AG04450 (cell line): ENCODE measurements around the gene HORMAD2. TPM values are rescaled to one million over a fixed set of nuclear protein-coding genes. Genes with fewer than 3 reads are reported as not detected.

ENCODE experiments used
- CTCF ChIA-PET: fragments of 300-600, 350-600 bp; formaldehyde crosslinking; extraction: SDS; loops from one replicate; lab custom pipeline; 2022; ENCODE audit warnings: antibody characterized with exemption, inconsistent platforms; lab: Charles Lee
- POLR2A ChIA-PET: fragments of 350-600 bp; formaldehyde crosslinking; extraction: SDS; loops from one replicate; lab custom pipeline; 2021; ENCODE audit warnings: antibody characterized with exemption, inconsistent platforms; lab: Yijun Ruan, JAX
- DNase-seq: peaks from one replicate; pipeline ENCODE4 v3.0.0-alpha.2; 2011; ENCODE audit warnings: low read depth, low spot score
- H3K27ac ChIP-seq: one replicate; pipeline ENCODE4 v1.5.1; 2012; ENCODE audit warnings: low read depth, low read length, control low read depth
- H3K27me3 ChIP-seq: one replicate; pipeline ENCODE4 v1.6.0; 2012; ENCODE audit warnings: low read length; ENCODE audit not compliant: control insufficient read depth, insufficient read depth
- H3K4me3 ChIP-seq: 2 replicates; pipeline ENCODE4 v1.5.1; 2011; ENCODE audit warnings: mild to moderate bottlenecking, low read depth, low read length, control low read depth
- H3K9me3 ChIP-seq: 2 replicates; pipeline ENCODE4 v1.5.1; 2012; ENCODE audit warnings: low read length; ENCODE audit not compliant: control insufficient read depth, insufficient read depth
- polyA plus RNA-seq: library from polyadenylated mRNA; depleted of rRNA; stranded (reverse); fragments of >200 nt; gene quantifications from 2 replicates; pipeline ENCODE4 v1.2.3, GENCODE V29; 2011
- TF ChIP-seq, protein P1 (sequence below): IDR thresholded peaks from 2 replicates; pipeline ENCODE4 v1.5.1; 2011; ENCODE audit warnings: low read depth, low read length, control low read depth, inconsistent platforms

The HORMAD2 gene
- polyA plus RNA-seq, 1 experiment, result not detected

DNA sequence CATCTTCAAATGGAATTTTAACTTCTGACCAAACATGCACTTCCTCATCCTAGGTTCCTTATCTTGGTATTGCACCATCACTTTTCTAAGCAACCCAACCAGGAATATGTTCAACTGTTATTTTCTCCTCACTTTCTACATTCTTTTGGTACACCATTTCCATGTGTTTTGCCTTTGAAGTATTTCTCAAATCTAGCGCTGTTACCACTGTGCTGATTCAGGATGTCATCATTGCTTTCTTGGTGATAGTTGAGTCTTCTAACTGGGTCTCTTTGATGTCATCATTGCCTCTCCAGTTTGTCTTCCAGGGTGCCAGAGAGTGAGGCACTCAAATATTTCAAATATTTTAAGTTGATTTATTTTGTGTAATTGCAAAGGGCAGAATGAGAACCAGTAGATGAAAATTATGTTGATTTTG, 47.5 kb downstream of the HORMAD2 start:
- Histone ChIP-seq H3K27me3 (no peaks in the 10 kb centered on the region), H3K27ac (no peak overlapping the region), H3K9me3 (no peaks in the 10 kb centered on the region), H3K4me3 (no peak overlapping the region)
- POLR2A ChIA-PET, result no interaction called here
- peak; percentile 29 for DNase-seq
- TF ChIP-seq, protein P1, sequence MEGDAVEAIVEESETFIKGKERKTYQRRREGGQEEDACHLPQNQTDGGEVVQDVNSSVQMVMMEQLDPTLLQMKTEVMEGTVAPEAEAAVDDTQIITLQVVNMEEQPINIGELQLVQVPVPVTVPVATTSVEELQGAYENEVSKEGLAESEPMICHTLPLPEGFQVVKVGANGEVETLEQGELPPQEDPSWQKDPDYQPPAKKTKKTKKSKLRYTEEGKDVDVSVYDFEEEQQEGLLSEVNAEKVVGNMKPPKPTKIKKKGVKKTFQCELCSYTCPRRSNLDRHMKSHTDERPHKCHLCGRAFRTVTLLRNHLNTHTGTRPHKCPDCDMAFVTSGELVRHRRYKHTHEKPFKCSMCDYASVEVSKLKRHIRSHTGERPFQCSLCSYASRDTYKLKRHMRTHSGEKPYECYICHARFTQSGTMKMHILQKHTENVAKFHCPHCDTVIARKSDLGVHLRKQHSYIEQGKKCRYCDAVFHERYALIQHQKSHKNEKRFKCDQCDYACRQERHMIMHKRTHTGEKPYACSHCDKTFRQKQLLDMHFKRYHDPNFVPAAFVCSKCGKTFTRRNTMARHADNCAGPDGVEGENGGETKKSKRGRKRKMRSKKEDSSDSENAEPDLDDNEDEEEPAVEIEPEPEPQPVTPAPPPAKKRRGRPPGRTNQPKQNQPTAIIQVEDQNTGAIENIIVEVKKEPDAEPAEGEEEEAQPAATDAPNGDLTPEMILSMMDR, result no peak
- CTCF ChIA-PET, result interaction anchor here (0.7 to 1.2 kb wide), 2 partner anchors 32 to 128 kb away, joined by 5 to 16 read pairs; no protein-coding TSS in a partner anchor

DNA sequence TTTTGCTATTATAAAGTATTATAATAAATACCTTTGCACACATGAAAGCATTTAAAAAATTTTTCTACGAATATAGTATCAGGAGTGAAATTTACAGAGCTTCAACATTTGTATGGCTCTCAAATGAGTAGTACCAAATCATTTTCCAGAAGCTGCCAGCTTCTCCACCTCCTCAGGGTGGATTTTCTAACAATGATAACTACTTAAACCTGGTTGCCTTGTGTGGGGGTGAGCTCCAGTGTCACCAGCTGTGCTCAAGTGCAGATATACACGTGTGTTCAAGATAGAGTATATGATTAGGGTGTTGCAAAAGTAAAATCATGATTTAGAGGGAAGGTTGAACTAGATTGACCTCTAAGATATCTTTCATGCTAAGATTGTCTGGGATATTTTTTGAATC, 48.2 kb downstream of the HORMAD2 start:
- H3K27me3 ChIP-seq, result no peaks in the 10 kb centered on the region
- DNase-seq, result no peak
- no peaks in the 10 kb centered on the region for H3K9me3 ChIP-seq
- ChIA-PET POLR2A (no interaction called here), CTCF (interaction anchor here (0.6 to 1.2 kb wide), 3 partner anchors 61 to 538 kb away, joined by 3 to 16 read pairs (median 3); no protein-coding TSS in a partner anchor)
- TF ChIP-seq, protein P1, result no peak
- H3K4me3 ChIP-seq, result no peak overlapping the region
- H3K27ac ChIP-seq, result no peak overlapping the region

DNA sequence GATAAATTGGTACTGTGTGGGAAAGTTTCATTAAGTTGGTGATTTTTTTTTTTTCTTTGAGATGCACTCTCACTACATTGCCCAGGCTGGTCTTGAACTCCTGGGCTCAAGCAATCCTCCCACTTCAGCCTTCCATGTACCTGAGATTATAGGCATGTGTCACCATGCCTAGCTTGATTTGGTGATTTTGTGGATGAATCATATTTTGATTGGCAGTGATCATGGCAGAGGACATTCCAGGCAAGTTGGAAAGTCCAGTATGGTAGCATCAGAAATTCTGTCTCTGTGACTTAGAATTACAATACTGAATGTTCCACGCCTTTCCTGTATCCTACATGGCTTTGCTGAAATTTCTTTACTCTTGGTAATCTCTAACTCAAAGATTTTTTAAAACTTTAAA, 49.4 kb downstream of the HORMAD2 start:
- POLR2A ChIA-PET, result no interaction called here

DNA sequence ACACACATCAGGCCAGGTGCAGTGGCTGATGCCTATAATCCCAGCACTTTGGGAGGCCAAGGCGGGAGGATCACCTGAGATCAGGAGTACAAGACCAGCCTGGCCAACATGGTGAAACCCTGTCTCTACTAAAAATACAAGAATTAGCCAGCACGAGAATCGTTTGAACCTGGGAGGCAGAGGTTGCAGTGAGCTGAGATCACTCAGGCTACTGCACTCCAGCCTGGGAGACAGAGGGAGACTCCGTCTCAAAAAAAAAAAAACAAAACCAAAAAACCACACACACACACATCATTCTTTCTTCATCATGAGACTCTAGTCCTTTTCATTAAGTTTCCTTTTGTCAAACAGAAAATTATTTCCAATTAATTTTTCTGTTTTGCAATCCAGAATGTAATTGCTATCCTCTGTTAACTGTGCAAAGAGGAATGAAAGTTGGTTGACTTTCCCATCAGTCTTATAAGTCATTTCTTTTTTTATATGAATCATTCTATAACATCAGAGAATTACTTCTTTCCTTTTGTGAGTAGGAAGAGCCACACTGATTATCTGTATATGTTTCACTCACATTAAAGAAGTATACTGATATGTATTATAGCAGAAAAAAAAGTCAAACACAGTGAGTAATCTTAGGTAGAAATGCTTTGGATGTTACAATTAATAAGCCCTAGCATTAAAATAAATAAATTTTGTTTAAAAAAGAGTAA, 52.2 kb downstream of the HORMAD2 start:
- Histone ChIP-seq H3K27ac (no peak overlapping the region), H3K4me3 (no peak overlapping the region), H3K27me3 (no peaks in the 10 kb centered on the region), H3K9me3 (no peaks in the 10 kb centered on the region)
- TF ChIP-seq, protein P1, result no peak
- DNase-seq, result no peak
- POLR2A ChIA-PET, result no interaction called here
- CTCF ChIA-PET, result no interaction called here

More for the DNA sequence above, 49.4 kb downstream of the HORMAD2 start:
- Histone ChIP-seq H3K27ac (no peak overlapping the region), H3K27me3 (no peaks in the 10 kb centered on the region), H3K9me3 (no peaks in the 10 kb centered on the region), H3K4me3 (no peak overlapping the region)
- no peak for DNase-seq
- CTCF ChIA-PET, result interaction anchor here (1.1 kb wide), 1 partner anchor 540 kb away, joined by 3 read pairs; no protein-coding TSS in a partner anchor
- TF ChIP-seq, protein P1, result no peak

DNA sequence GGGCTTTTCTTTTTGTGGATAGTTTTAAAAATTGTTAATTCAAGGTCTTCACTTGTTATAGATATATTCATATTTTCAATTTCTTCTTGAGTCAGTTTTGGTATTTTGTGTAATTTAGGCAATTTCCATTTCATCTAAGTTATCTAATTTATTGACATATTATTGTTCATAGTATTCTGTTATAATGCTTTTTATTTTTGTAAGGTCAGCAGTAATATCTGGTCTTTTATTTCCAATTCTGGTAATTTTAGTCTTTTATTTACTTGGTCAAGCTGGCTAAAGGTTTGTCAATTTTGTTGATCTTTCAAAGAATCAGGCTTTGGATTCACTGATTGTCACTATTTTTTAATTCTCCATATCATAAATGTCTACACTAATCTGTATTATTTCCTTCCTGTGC, 60.1 kb downstream of the HORMAD2 start:
- Histone ChIP-seq H3K9me3 (peaks cover 6% of the 10 kb centered on the region; the same call in 1 of the 2 replicates), H3K4me3 (no peak overlapping the region), H3K27ac (no peak overlapping the region), H3K27me3 (no peaks in the 10 kb centered on the region)
- ChIA-PET POLR2A (no interaction called here), CTCF (no interaction called here)
- TF ChIP-seq, protein P1, result no peak
- DNase-seq, result no peak
